H1 (cell line): ENCODE measurements around the gene SPIRE1.

Experiments used
- CHD1 ChIP-seq: IDR thresholded peaks from 2 replicates; pipeline ENCODE4 v1.6.1; 2012; ENCODE audit warnings: low read depth, low read length, improper control_type of control experiment
- CTCF ChIP-seq, 3 experiments: IDR thresholded peaks; 1 replicate in 2 of 3; 2 replicates in 1 of 3; pipeline versions ENCODE4 v1.5.1 to v1.6.1; 2011; ENCODE audit warnings: low read length in 3 of 3, mild to moderate bottlenecking in 3 of 3, inconsistent platforms in 2 of 3, low read depth in 1 of 3, moderate library complexity in 1 of 3; ENCODE audit not compliant: insufficient read depth in 1 of 3; ENCODE audit errors: control extremely low read depth in 1 of 3
- EP300 ChIP-seq, 2 experiments: IDR thresholded peaks; 1 replicate in 1 of 2; 2 replicates in 1 of 2; pipeline ENCODE4 v1.6.1; 2011 to 2012; ENCODE audit warnings: low read depth in 2 of 2, low read length in 2 of 2, mild to moderate bottlenecking in 2 of 2, borderline replicate concordance in 1 of 2, inconsistent platforms in 1 of 2, moderate library complexity in 1 of 2
- GTF2F1 ChIP-seq: IDR thresholded peaks from 2 replicates; pipeline ENCODE4 v1.6.1; 2012; ENCODE audit warnings: low read depth, low read length, improper control_type of control experiment, borderline replicate concordance
- JUN ChIP-seq: IDR thresholded peaks from 2 replicates; pipeline ENCODE4 v1.6.1; 2011; ENCODE audit warnings: low read depth, mild to moderate bottlenecking, improper control_type of control experiment, low read length
- POLR2A ChIP-seq, 2 experiments: IDR thresholded peaks; 1 replicate in 1 of 2; 2 replicates in 1 of 2; pipeline ENCODE4 v1.6.1; 2011; ENCODE audit warnings: low read depth in 2 of 2, low read length in 2 of 2, mild to moderate bottlenecking in 2 of 2; ENCODE audit errors: control extremely low read depth in 1 of 2
- POLR2AphosphoS5 ChIP-seq: IDR thresholded peaks from 2 replicates; pipeline ENCODE4 v1.6.1; 2011; ENCODE audit warnings: low read depth, low read length
- RBBP5 ChIP-seq: IDR thresholded peaks from 2 replicates; pipeline ENCODE4 v1.7.1; 2012; ENCODE audit warnings: low read depth, mild to moderate bottlenecking, inconsistent platforms, low read length, moderate library complexity, borderline replicate concordance
- RFX5 ChIP-seq: IDR thresholded peaks from 2 replicates; pipeline ENCODE4 v1.6.1; 2011; ENCODE audit warnings: low read depth, low read length, improper control_type of control experiment, borderline replicate concordance
- RXRA ChIP-seq: IDR thresholded peaks from 2 replicates; pipeline ENCODE4 v1.6.1; 2011; ENCODE audit warnings: low read depth, mild to moderate bottlenecking, low read length, moderate library complexity; ENCODE audit not compliant: insufficient read depth
- SIN3A ChIP-seq, 2 experiments: IDR thresholded peaks in 1 of 2; conservative IDR thresholded peaks in 1 of 2; 2 replicates each; pipeline ENCODE4 v1.6.1; 2011 to 2012; ENCODE audit warnings: low read length in 2 of 2, improper control_type of control experiment in 1 of 2, low read depth in 1 of 2, mild to moderate bottlenecking in 1 of 2
- SUZ12 ChIP-seq: fragments of 200-600 bp; sonication (generic); IDR thresholded peaks from 2 replicates; pipeline ENCODE4 v1.6.1; 2012; ENCODE audit warnings: mild to moderate bottlenecking, inconsistent platforms, low read length, moderate library complexity, mixed read lengths
- YY1 ChIP-seq: IDR thresholded peaks from 2 replicates; pipeline ENCODE4 v1.6.1; 2011; ENCODE audit warnings: low read depth, mild to moderate bottlenecking, low read length
- ZNF274 ChIP-seq: IDR thresholded peaks from 2 replicates; pipeline ENCODE4 v1.7.0; 2012; ENCODE audit warnings: low read length, borderline replicate concordance; ENCODE audit errors: extremely low read depth

DNA sequence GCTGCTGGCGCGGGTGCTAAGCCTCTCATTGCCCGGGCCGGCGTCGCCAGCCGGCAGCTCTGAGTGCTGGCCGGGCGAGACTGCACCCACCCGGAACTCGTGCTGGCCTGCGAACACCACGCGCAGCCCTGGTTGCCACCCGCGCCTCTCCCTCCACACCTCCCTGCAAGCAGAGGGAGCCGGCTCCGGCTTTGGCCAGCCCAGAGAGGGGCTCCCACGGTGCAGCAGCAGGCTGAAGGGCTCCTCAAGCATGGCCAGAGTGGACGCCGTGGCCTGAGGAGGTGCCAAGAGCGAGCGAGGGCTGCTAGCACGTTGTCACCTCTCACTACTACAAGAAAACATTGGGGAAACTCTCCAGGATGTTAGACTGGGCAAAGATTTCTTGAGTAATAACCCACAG, 98.6 kb downstream of the SPIRE1 start:
- TF ChIP-seq EP300 (IDR thresholded peaks at IDR 0.05; ENCODE audit: borderline replicate concordance in 1 of 2, low read depth in 2 of 2, low read length in 2 of 2) (no peak), RFX5 (no peak), CTCF (IDR thresholded peaks at IDR 0.05; ENCODE audit: control extremely low read depth in 1 of 3, insufficient read depth in 1 of 3, low read depth in 1 of 3, low read length in 3 of 3) (no peak), ZNF274 (no peak), SUZ12 (no peak), JUN (no peak), RXRA (no peak), POLR2A (IDR thresholded peaks at IDR 0.05; ENCODE audit: control extremely low read depth in 1 of 2, low read depth in 2 of 2, low read length in 2 of 2) (no peak), GTF2F1 (no peak), YY1 (no peak), SIN3A (conservative IDR thresholded peaks at IDR 0.05 in 1 of 2, IDR thresholded peaks at IDR 0.05 in 1 of 2; ENCODE audit: low read depth in 1 of 2, low read length in 2 of 2) (no peak), RBBP5 (no peak), CHD1 (no peak), POLR2AphosphoS5 (no peak)
